ENCODE measurements around the gene ADGRG6. TPM values are rescaled to one million over a fixed set of nuclear protein-coding genes. Genes with fewer than 3 reads are reported as not detected.
"Not testable (repeated sequence)": the region's sequence is repeated elsewhere in the genome, so short reads cannot be mapped to it uniquely, and the experiment has no call there.

ADGRG6 gene
- total RNA-seq, 1 donor from 2014 or later, result 7.7 TPM

DNA sequence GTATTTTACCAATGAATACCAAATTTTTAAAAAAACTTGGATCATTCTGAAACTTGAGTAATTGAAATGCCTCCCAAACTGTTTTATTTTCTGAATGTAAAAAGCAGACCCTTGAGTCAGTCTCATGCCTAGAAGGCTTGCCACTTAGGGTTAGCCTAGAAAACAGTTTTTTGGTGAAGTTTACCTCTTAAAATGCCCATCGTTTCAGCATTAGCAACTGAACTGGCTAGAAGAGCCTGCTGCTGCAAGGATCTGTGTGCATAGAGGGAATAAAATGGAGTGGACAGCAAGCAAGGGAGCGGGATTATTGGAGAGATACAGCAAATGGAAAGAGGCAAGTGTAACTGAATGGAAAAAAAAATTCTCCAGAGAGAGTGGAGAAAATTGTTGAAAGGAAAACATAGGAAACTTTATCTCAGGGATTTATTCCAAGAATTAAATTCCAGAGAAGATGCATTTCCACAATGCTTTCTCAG, 40.1 kb downstream of the ADGRG6 start:
- Histone ChIP-seq H3K9me3 (no peaks in the 10 kb centered on the region), H3K27ac (no peak overlapping the region), H3K36me3 (no peaks in the 10 kb centered on the region), H3K4me1 (no peaks in the 10 kb centered on the region), H3K4me3 (no peak overlapping the region), H3K27me3 (no peaks in the 10 kb centered on the region)
- intact Hi-C loops (cut with DNase I), result no loop called here
- DNase-seq (ENCODE audit: low spot score in 2 of 2), result no peak
- TF ChIP-seq, protein P1, sequence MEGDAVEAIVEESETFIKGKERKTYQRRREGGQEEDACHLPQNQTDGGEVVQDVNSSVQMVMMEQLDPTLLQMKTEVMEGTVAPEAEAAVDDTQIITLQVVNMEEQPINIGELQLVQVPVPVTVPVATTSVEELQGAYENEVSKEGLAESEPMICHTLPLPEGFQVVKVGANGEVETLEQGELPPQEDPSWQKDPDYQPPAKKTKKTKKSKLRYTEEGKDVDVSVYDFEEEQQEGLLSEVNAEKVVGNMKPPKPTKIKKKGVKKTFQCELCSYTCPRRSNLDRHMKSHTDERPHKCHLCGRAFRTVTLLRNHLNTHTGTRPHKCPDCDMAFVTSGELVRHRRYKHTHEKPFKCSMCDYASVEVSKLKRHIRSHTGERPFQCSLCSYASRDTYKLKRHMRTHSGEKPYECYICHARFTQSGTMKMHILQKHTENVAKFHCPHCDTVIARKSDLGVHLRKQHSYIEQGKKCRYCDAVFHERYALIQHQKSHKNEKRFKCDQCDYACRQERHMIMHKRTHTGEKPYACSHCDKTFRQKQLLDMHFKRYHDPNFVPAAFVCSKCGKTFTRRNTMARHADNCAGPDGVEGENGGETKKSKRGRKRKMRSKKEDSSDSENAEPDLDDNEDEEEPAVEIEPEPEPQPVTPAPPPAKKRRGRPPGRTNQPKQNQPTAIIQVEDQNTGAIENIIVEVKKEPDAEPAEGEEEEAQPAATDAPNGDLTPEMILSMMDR (IDR thresholded peaks at IDR 0.05), result no peak

DNA sequence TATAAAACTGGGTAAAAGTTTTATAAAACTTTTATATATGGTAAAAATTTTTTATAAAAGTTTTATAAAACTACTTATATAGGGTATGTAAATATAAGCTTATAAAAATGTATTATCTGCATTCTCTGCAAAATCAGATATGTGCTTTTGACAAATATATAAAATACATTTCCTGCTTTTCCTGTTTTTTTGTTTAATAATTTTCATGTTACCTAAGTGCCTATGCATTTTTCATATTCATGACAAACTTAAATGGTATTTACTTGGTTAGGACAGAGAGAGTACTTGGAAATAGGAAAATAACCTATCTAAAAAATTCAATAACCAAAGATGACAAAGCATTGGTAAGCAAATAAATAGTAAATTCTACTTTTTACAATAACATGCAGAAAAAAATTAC, 41.2 kb downstream of the ADGRG6 start:
- Histone ChIP-seq H3K27ac (no peak overlapping the region), H3K36me3 (no peaks in the 10 kb centered on the region), H3K4me1 (no peaks in the 10 kb centered on the region), H3K4me3 (no peak overlapping the region), H3K27me3 (no peaks in the 10 kb centered on the region), H3K9me3 (no peaks in the 10 kb centered on the region)
- TF ChIP-seq, protein P1 (IDR thresholded peaks at IDR 0.05), result no peak
- intact Hi-C loops (cut with DNase I), result no loop called here
- DNase-seq (ENCODE audit: low spot score in 2 of 2), result no peak

DNA sequence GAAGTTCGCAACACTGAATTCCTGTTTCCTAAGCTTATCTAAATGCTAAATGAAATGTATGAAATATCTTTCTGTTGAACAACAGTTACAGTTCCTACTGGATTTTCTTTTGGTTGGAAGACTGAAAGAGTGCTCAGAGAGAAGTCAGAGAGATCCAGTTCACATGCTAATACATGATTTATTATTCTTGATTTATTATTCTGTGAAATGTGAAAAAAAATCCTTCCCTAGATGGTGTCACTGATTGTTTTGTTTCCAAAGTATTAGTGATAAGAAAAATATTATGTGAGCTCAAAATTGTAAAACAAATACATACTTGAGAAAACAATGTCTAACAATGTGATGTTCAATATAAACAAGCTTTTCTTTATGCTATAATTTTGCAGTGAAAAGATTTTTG, 42.1 kb downstream of the ADGRG6 start:
- TF ChIP-seq, protein P1 (IDR thresholded peaks at IDR 0.05), result no peak
- H3K4me1 ChIP-seq, result no peaks in the 10 kb centered on the region
- H3K4me3 ChIP-seq, result no peak overlapping the region
- intact Hi-C loops (cut with DNase I), result no loop called here
- no peaks in the 10 kb centered on the region for H3K9me3 ChIP-seq
- no peak overlapping the region for H3K27ac ChIP-seq
- no peaks in the 10 kb centered on the region for H3K36me3 ChIP-seq
- no peak for DNase-seq (ENCODE audit: low spot score in 2 of 2)
- no peaks in the 10 kb centered on the region for H3K27me3 ChIP-seq

DNA sequence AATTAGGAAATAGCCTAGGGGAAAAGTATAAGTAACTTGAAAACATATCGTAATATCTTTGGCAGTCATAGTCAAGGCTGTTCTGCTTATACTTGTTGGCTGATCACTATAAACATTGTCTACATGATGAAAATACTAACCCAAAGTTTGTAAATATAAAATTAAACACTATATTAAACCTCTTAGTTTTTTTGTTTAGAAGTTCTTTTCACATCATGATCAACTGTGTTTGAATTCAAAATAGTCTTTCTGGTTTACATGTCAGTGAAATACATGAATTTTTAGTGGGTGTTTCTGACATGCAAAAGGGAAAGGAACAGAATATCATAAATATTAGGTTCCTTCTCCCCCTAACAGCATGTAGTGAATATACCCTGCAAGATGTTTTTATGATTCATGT, 43.5 kb downstream of the ADGRG6 start:
- TF ChIP-seq, protein P1 (IDR thresholded peaks at IDR 0.05), result no peak
- intact Hi-C loops (cut with DNase I), result no loop called here
- Histone ChIP-seq H3K4me3 (no peak overlapping the region), H3K4me1 (no peaks in the 10 kb centered on the region), H3K27ac (no peak overlapping the region), H3K27me3 (no peaks in the 10 kb centered on the region), H3K9me3 (no peaks in the 10 kb centered on the region), H3K36me3 (no peaks in the 10 kb centered on the region)
- DNase-seq (ENCODE audit: low spot score in 2 of 2), result no peak

DNA sequence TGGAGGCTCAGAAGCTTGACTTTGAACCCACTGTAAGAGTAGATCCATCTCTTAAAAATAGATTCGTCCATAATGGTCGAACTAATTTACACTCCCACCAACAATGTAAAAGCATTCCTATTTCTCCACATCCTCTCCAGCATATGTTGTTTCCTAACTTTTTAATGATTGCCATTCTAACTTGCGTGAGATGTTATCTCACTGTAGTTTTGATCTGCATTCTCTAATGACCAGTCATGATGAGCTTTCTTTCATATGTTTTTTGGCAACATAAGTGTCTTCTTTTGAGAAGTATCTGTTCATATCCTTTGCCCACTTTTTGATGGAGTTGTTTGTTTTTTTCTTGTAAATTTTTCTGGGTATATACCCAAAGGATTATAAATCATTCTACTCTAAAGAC, 44.4 kb downstream of the ADGRG6 start:
- H3K36me3 ChIP-seq; H3K4me3 ChIP-seq; H3K27me3 ChIP-seq; H3K9me3 ChIP-seq; intact Hi-C loops (cut with DNase I); DNase-seq (ENCODE audit: low spot score in 2 of 2); H3K4me1 ChIP-seq; H3K27ac ChIP-seq: not testable (repeated sequence)

DNA sequence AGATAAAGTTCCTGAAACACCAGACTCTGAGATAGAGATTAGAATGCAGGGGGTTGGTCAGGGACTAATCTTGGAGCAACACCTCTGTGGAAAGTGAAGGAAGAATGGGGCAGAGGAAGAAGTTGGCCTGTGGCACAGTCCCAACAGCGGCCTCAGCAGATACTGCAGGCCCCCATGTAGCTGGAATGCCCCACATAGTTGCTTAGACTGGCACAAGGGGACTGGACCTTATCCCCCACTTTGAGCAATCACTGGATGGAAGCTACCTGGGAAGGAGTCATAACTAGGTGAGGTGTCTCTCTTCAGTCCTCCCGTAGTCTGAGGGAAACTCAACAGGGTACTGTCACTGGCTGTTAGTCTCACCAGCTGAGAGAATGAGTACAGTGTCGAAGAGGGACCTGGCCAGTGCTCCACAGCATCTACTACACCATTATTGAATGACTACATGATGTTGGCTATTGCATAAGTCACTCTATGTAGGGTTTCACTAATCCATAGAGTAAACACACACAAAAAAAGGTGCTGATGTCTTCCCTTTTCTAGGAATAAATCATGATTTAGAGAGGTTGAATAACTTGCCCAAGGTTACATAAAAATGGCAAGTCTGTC, 47.5 kb downstream of the ADGRG6 start:
- Histone ChIP-seq H3K36me3 (no peaks in the 10 kb centered on the region), H3K27me3 (no peaks in the 10 kb centered on the region), H3K4me3 (no peak overlapping the region), H3K27ac (no peak overlapping the region), H3K4me1 (no peaks in the 10 kb centered on the region), H3K9me3 (no peaks in the 10 kb centered on the region)
- intact Hi-C loops (cut with DNase I), result no loop called here
- TF ChIP-seq, protein P1 (IDR thresholded peaks at IDR 0.05), result no peak
- DNase-seq (ENCODE audit: low spot score in 2 of 2), result no peak

Measured in ascending aorta (tissue), 2 donors.